T-helper 9 cell (primary cell): Measurements from ENCODE around the gene DYNC1I2.

ENCODE experiments used
- DNase-seq: peaks from one replicate; pipeline ENCODE4 v3.0.0-alpha.2; 2020
- total RNA-seq, 2 donors: gene quantifications; one replicate each; lab custom pipeline; 2026; lab: John Stamatoyannopoulos, UW

Gene DYNC1I2
- 26.3 to 83.5 reads per million in 2 donors for total RNA-seq

DNA sequence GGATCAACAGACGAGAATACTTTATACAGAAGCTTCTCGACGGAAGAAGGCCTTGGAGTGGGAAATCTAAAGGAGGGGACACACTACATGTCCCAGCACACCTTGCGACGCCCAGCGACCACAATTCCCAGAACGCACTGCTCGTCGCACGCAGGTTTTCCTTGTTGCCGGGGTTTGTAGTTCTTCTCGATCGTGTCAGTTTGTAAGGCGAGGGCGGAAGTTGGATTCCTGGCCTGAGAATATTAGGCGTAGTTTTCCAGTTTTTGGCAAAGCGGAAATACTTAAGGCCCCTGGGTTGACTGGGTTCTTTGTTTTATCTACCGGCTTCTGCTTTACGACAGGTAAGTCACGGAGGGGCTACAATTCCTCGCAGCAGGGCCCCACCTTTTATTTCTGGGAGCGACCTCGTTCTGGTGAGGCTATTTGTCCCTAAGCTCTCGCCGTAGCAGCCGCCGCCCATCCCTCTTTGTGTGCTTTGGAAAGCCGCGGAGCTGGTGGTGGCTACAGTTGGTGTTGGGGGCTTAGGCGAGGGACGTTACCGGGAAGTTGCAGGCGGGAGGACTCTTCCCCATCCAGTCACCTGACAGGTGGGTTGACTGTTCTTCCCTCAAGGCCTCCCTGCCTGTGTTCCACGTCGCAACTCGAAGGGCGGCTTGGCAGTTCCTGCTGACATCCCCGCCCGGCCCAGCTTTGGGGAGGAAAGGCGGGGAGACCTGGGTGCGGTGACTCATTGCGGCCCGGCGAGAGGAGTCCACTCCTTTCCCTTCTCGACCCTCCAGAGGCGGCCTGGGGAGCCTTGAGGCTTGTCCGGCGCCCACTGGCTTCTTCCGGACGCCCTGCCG, at the start of gene DYNC1I2:
TSS of gene DYNC1I2 (plus strand) at position 183 of the 842 bp plus-strand sequence. CDS start 2,687 bp downstream, outside the sequence.
- DNase-seq = peak; percentile 50

DNA sequence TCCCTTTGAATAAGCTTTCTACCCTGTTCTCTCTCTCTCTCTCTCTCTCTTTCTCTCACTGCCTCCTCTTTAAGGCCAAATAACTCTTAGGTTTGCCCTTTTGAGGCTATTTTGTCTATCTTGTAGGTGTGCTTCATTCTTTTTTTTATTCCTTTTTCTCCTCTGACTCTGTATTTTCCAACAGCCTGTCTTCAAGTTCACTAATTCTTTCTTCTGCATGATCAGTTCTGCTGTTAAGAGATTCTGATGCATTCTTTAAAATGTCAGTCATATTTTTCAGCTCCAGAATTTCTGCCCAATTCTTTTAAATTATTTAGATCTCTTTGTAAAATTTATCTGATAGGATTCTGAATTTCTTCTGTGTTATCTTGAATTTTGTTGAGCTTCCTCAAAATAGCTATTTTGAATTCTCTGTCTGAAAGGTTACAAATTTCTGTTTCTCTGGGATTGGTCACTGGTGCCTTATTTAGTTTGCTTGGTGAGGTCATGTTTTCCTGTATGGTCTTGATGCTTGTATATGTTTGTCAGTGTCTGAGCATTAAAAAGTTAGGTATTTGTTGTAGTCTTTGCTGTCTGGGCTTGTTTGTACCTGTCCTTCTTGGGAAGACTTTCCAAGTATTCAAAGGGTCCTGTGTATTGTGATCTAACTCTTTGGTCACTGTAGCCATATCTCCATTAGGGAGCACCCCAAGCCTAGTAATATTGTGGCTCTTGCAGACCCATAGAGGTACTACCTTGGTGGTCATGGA, 35.4 kb upstream of the DYNC1I2 start:
- no peak for DNase-seq

DNA sequence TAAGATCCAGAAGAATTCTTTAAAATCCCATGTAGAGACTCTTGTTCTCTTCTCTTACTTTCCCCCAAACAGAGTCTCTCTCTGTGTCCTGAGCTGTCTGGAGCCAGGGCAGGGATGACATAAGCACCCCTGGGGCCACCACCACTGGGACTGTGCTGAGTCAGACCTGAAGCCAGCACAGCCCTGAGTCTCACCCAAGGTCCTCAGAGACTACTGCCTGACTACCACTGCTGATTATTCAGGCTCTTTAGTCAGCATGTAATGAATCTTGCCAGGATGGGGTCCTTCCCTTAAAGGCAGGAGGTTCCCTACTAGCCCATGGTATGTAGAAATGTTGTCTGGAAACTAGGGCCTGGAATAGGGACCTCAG, 34.9 kb upstream of the DYNC1I2 start:
- DNase-seq = no peak

GRCh38 chr2:171655586-171655985, 31.7 kb upstream of the DYNC1I2 start:
- DNase-seq = no peak

- no peak for DNase-seq
Measured at GRCh38 chr2:171667041-171667440, 20.2 kb upstream of the DYNC1I2 start.

DNA sequence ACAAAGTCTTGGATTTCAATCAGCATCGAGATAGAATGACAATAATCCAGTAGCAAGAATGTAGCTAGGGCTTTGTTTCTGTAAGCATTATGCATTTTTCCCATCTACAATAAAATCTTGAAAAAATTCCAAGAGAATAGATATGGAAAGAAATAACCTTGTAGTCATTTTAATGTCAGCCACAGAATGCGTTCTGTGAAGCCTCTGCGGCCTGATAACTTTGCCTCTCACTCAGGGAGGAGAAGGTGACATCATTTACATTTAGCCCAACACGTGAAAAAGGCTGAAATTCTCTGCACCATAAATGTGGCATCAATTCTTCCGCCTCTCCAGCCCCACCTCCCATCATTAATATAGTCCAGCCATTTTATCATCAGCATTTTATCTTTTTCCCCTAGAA, 19.1 kb upstream of the DYNC1I2 start:
- no peak for DNase-seq

GRCh38 chr2:171669121-171669520, 18.1 kb upstream of the DYNC1I2 start:
- DNase-seq = no peak

DNA sequence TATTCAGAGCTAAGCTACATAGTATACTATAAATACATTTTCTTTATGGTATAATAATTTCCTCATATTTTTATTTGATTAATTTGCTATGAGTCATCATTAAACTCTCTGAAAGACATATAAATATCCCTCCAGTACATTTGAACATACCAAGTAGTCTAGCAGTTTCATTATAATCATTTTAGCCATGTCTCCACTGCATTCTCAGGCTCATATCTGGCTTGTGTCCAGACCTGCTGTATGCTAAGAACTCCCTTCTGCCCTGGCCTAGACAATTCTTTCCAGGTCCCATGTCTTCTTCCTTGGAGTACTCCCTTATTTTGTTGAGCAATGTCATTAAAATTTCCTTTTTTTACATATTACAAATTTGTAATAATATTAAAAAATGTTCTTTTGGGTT, 16.6 kb upstream of the DYNC1I2 start:
- DNase-seq = no peak

GRCh38 chr2:171671867-171672266, 15.4 kb upstream of the DYNC1I2 start:
- DNase-seq = no peak

DNA sequence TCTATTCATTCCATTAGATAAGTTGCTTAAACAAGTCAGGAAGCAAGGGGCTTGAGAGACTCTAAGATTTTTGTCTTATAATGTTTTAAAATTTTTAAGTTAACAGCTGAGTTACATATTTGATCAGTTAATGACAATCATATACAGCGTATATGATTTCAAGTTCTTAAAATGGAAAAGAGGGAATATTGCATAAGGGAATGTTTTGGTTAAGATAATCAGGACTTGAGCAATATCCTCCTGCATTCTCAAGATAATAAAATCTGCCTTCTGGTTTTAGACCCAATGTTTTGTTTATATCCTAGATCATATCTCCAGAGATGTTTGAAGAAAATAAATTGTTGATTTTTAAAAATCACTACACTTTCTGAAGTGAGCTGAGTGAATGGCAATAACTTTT, 13.4 kb upstream of the DYNC1I2 start:
- no peak for DNase-seq

GRCh38 chr2:171675810-171676345, 11.4 kb upstream of the DYNC1I2 start:
- no peak for DNase-seq

GRCh38 chr2:171678619-171679018, 8.7 kb upstream of the DYNC1I2 start:
- no peak for DNase-seq

GRCh38 chr2:171688129-171688465, 828 bp downstream of the DYNC1I2 start:
- DNase-seq = no peak

DNA sequence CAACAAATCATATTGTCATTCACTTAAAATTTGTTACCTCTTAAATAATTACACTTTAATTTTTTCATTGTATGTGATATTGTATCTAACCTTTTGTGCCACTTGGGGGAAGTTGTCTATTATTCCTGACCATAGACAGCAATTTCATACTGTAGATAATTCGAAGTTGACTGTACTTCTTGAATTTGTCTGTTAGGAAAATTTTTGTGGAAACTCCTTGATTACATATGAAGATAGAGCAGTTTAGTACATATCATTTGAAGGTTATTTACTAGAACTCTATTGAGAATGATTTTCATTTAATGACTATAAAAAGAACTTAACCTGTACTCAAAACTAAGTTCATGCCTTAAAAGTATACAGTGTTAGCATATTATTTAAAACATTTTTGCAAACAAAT, 5.1 kb downstream of the DYNC1I2 start:
- DNase-seq = no peak

- no peak for DNase-seq
Measured at GRCh38 chr2:171702781-171703556, 15.7 kb downstream of the DYNC1I2 start.

DNA sequence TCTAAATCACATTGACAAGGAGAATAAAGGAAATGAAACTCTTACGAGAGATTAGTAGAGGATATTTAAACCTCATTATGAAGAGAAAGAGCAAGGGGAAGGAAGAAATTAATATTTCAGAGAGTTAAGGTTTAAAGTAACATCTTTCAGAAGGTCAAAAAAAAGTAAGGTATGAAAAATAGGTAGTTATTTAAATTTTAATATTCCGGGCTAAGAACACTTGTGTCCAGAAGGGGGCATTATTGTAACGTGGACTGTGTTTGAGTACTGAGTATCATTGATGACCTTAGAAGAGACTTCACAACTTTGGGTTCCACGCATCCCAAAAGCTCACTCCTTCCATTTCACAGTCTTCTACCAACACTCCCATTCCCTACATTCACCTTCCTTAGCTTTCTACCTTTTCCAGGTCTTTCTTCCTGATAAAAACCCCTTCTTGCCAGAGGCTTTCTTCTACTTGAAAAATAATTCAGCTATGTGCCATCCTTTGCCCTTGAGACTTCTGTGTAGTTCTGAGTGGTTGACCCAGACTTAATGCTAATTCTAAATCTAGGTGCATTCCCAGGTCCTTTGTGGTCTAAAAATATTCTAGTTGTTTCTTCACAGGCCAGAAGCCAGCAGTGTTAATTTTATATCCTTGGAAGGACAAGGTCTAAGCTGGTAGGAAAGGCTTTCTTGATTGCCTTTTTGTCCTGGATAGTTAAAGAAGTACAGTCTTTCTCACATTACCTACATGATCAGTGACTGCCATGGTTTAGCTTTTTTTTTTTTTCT, 16.5 kb downstream of the DYNC1I2 start:
- no peak for DNase-seq

GRCh38 chr2:171706152-171706803, 19.0 kb downstream of the DYNC1I2 start:
- DNase-seq = no peak

- DNase-seq = no peak
Measured at GRCh38 chr2:171707752-171708151, 20.5 kb downstream of the DYNC1I2 start.

GRCh38 chr2:171709011-171709685, 21.9 kb downstream of the DYNC1I2 start:
- no peak for DNase-seq

DNA sequence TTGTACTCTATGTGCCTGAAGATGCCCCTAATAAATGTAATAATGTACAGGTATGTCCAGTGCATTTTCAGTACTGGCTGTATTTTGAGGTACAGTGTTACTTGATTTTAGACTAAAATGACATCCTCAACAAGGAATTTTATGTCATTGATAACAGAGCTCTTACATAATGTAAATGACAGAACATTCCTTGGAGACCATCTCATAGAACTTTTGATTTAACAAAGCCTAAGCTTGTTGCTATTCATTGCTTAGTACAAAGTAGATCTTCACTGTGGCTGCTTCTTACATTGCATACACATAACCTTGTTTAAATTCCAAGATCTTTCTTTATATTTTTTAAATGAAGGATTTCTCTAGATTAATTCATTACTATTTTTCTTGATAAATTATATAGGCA, 24.1 kb downstream of the DYNC1I2 start:
- no peak for DNase-seq

DNA sequence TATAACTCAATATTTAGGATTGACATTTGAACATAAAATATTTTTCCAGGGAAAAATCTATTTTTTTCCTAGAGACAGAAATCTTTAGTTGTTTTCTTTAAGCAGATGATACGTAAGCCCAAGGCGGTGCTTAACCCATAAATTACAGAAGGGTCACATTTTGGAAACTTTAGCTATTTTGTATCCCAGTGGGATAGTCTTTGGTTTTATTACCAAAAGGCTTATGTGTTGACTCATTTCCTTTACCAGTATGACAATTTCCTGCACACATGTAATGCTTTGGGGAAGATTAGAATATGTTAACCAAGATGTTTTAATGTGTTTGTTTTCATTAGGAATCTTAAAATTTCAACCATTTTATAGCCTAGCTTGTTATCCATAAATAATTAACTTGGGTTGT, 24.8 kb downstream of the DYNC1I2 start:
- no peak for DNase-seq
